Lower leg skin (tissue), 3 donors: Measurements from ENCODE around the gene RCHY1.

Experiments
- POLR2A ChIP-seq, 2 donors: fragments of 450-650 bp; IDR thresholded peaks; one replicate each; pipeline ENCODE4 v1.6.1; 2016 to 2017; ENCODE audit warnings: antibody characterized with exemption in 2 of 2, mild to moderate bottlenecking in 1 of 2, moderate library complexity in 1 of 2
- TF ChIP-seq, protein P1 (sequence below), 3 donors: fragments of 450-650 bp; IDR thresholded peaks; one replicate each; pipeline ENCODE4 v1.5.1; 2016; ENCODE audit warnings: antibody characterized with exemption in 3 of 3, mild to moderate bottlenecking in 3 of 3, moderate library complexity in 2 of 3

DNA sequence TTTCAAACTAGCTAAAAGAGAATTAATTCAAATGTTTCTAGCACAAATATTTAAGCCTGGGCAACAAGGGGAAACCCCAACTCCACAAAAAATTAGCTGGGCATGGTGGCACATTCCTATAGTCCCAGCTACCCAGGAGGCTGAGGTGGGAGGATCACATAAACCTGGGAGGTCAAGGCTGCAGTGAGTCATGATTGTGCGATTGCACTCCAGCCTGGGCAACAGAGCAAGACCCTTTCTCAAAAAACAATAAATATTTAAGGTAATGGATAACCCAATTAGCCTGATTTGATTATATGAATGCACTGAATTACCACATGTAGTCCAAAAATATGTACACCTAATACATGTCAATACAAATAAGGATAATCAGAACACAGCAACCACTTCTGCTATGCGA is 14.3 kb downstream of the RCHY1 start:
- TF ChIP-seq, protein P1, sequence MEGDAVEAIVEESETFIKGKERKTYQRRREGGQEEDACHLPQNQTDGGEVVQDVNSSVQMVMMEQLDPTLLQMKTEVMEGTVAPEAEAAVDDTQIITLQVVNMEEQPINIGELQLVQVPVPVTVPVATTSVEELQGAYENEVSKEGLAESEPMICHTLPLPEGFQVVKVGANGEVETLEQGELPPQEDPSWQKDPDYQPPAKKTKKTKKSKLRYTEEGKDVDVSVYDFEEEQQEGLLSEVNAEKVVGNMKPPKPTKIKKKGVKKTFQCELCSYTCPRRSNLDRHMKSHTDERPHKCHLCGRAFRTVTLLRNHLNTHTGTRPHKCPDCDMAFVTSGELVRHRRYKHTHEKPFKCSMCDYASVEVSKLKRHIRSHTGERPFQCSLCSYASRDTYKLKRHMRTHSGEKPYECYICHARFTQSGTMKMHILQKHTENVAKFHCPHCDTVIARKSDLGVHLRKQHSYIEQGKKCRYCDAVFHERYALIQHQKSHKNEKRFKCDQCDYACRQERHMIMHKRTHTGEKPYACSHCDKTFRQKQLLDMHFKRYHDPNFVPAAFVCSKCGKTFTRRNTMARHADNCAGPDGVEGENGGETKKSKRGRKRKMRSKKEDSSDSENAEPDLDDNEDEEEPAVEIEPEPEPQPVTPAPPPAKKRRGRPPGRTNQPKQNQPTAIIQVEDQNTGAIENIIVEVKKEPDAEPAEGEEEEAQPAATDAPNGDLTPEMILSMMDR (IDR thresholded peaks at IDR 0.05) = no peak
- no peak for TF ChIP-seq POLR2A (IDR thresholded peaks at IDR 0.05)
